Stimulated activated naive CD4-positive, alpha-beta T cell treated with Interleukin-2 at 50 U/mL for 16 hours (primary cell): ENCODE data around the gene ACOT6.
"Not testable (repeated sequence)": the region's sequence is repeated elsewhere in the genome, so short reads cannot be mapped to it uniquely, and the experiment has no call there.

ENCODE experiments used
- DNase-seq: peaks from one replicate; lab custom pipeline; 2025; lab: John Stamatoyannopoulos, UW

ACOT6 gene

GRCh38 chr14:73655851-73656250 lies 43.5 kb downstream of the ACOT6 start:
- no peak for DNase-seq

GRCh38 chr14:73659202-73659601 lies 46.9 kb downstream of the ACOT6 start:
- not testable (repeated sequence) for DNase-seq

- no peak for DNase-seq
Measured at GRCh38 chr14:73660511-73660910, 48.2 kb downstream of the ACOT6 start.

- DNase-seq = no peak
Measured at GRCh38 chr14:73661872-73662271, 49.6 kb downstream of the ACOT6 start.

DNA sequence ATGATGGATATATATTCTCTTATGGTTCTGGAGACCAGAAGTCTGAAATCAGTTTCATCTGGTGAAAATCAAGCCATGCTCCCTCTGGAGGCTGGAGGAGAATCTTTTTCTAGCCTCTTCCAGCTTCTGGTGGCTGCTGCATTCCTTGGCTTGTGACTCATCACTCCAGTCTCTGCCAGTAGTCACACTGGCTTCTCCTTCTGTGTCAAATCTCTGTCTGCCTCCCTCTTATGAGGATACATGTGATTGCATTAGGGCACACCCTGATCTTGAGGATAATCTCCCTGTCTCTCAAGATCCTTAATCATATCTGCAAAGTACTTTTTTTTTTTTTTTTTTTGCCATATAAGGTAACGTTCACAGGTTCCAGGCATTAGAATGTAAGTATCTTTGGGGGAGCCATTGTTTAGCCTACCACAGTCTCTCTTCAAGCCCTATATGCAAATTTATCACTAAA lies 50.2 kb downstream of the ACOT6 start:
- no peak for DNase-seq

- DNase-seq = no peak
Measured at GRCh38 chr14:73663548-73664212, 51.4 kb downstream of the ACOT6 start.

DNA sequence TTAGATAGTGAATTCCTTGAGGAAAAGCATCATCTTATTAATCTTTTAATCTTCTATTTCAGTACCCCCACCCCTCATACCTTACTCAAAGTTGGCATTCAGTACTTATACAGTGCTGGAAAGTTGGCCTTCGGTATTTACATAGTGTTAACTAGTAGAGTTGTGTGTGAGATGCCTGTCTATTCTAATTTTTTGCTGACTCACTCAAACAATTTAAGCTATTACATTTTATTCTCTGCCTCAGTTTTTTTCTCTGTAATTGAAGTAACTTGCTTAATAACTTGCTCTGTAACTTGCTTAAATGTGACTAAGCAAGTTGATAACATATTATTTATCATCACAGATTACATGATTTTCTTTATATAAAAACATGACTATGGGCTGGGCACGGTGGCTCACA lies 52.8 kb downstream of the ACOT6 start:
- no peak for DNase-seq

GRCh38 chr14:73666583-73666982 lies 54.3 kb downstream of the ACOT6 start:
- DNase-seq = no peak

DNA sequence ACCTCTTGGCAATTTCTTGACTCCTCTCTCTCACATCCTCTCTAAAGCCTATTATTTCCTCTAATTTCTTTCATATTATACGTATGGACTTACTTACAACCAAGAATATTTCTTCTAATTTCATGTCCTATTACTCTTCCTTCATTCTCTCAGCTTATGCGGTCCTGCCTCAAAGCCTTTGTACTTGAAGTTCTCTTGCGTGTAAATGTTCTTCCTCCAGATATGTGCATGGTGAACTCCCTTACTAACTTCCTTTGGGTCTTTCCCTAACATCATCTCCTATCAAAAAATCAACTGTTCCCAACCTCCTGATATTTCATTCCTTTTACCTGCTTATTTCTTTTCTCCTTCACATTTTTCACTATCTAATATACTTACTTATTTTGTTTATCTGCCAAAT lies 55.5 kb downstream of the ACOT6 start:
- no peak for DNase-seq
